ENCODE measurements around the gene CKLF.

DNA sequence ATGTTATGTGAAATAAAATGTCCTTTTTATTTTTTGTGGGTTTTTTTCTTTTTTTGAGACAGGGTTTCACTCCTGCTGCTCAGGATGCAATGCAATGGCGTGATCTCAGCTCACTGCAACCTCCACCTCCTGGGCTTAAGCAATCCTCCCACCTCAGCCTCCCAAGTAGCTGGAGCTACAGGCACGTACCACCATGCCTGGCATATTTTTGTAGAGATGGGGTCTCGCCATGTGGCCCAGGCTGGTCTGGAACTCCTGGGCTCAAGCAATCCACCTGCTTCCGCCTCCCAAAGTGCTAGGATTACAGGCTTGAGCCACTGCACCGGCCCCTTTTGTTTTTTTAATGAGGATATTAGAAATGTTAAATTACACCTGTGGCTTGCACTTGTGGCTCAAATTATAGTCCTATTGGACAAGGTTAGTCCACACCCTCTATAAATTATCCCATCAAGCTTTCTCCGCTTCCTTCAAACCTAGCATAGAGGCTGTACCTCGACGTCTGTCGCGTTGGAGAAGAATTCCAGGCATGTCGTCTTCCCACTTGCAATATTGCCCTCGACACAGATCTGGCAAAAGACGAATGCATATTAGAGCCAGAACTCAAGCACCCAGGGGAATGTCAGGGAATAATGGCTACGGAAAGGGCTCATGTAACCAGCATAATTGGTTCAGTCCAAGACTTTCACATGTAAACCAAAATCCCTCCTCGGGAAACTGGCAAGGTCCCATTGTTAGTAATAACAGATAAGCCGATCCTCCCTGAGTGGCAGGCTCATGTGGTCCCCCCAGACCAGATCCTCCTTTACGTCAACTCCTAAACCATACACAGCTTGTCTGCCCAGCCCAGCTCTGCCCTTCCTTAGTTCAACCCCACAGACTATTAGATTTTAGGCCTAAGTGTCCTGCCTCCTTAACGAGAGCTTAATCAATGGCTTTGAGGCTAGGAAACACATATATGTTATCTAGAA, 10.7 kb upstream of the CKLF start:
- TF ChIP-seq, protein P1, sequence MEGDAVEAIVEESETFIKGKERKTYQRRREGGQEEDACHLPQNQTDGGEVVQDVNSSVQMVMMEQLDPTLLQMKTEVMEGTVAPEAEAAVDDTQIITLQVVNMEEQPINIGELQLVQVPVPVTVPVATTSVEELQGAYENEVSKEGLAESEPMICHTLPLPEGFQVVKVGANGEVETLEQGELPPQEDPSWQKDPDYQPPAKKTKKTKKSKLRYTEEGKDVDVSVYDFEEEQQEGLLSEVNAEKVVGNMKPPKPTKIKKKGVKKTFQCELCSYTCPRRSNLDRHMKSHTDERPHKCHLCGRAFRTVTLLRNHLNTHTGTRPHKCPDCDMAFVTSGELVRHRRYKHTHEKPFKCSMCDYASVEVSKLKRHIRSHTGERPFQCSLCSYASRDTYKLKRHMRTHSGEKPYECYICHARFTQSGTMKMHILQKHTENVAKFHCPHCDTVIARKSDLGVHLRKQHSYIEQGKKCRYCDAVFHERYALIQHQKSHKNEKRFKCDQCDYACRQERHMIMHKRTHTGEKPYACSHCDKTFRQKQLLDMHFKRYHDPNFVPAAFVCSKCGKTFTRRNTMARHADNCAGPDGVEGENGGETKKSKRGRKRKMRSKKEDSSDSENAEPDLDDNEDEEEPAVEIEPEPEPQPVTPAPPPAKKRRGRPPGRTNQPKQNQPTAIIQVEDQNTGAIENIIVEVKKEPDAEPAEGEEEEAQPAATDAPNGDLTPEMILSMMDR (IDR thresholded peaks at IDR 0.05; ENCODE audit: low read depth, low read length, missing input control): no peak
- no peak for TF ChIP-seq HNF4A (conservative IDR thresholded peaks at IDR 0.05)
- TF ChIP-seq, protein P2, sequence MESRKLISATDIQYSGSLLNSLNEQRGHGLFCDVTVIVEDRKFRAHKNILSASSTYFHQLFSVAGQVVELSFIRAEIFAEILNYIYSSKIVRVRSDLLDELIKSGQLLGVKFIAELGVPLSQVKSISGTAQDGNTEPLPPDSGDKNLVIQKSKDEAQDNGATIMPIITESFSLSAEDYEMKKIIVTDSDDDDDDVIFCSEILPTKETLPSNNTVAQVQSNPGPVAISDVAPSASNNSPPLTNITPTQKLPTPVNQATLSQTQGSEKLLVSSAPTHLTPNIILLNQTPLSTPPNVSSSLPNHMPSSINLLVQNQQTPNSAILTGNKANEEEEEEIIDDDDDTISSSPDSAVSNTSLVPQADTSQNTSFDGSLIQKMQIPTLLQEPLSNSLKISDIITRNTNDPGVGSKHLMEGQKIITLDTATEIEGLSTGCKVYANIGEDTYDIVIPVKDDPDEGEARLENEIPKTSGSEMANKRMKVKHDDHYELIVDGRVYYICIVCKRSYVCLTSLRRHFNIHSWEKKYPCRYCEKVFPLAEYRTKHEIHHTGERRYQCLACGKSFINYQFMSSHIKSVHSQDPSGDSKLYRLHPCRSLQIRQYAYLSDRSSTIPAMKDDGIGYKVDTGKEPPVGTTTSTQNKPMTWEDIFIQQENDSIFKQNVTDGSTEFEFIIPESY (IDR thresholded peaks at IDR 0.05): no peak
- no peak for TF ChIP-seq YY1 (IDR thresholded peaks at IDR 0.05)
- TF ChIP-seq, protein P3, sequence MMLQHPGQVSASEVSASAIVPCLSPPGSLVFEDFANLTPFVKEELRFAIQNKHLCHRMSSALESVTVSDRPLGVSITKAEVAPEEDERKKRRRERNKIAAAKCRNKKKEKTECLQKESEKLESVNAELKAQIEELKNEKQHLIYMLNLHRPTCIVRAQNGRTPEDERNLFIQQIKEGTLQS (IDR thresholded peaks at IDR 0.05): no peak
- no peak for TF ChIP-seq RAD21 (IDR thresholded peaks at IDR 0.05)
- no peak for TF ChIP-seq JUND (IDR thresholded peaks at IDR 0.05)
- TF ChIP-seq, protein P4, sequence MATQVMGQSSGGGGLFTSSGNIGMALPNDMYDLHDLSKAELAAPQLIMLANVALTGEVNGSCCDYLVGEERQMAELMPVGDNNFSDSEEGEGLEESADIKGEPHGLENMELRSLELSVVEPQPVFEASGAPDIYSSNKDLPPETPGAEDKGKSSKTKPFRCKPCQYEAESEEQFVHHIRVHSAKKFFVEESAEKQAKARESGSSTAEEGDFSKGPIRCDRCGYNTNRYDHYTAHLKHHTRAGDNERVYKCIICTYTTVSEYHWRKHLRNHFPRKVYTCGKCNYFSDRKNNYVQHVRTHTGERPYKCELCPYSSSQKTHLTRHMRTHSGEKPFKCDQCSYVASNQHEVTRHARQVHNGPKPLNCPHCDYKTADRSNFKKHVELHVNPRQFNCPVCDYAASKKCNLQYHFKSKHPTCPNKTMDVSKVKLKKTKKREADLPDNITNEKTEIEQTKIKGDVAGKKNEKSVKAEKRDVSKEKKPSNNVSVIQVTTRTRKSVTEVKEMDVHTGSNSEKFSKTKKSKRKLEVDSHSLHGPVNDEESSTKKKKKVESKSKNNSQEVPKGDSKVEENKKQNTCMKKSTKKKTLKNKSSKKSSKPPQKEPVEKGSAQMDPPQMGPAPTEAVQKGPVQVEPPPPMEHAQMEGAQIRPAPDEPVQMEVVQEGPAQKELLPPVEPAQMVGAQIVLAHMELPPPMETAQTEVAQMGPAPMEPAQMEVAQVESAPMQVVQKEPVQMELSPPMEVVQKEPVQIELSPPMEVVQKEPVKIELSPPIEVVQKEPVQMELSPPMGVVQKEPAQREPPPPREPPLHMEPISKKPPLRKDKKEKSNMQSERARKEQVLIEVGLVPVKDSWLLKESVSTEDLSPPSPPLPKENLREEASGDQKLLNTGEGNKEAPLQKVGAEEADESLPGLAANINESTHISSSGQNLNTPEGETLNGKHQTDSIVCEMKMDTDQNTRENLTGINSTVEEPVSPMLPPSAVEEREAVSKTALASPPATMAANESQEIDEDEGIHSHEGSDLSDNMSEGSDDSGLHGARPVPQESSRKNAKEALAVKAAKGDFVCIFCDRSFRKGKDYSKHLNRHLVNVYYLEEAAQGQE (IDR thresholded peaks at IDR 0.05): no peak
- TF ChIP-seq EGR1 (IDR thresholded peaks at IDR 0.05; ENCODE audit: low read depth in 2 of 2): no peak

All from liver (tissue), 3 donors.